Muscle layer of colon (tissue), 2 donors: ENCODE measurements around the gene GP1BB.

Experiments used
- H3K27ac ChIP-seq: one replicate; pipeline ENCODE4 v1.7.0; 2013; ENCODE audit warnings: low read depth, mild to moderate bottlenecking, low read length, moderate library complexity
- H3K27me3 ChIP-seq, 2 donors: one replicate each; pipeline ENCODE4 v1.7.0; 2013; ENCODE audit warnings: low read length in 2 of 2, mild to moderate bottlenecking in 2 of 2; ENCODE audit not compliant: insufficient read depth in 2 of 2, control insufficient read depth in 1 of 2
- H3K36me3 ChIP-seq: one replicate; pipeline ENCODE4 v1.7.0; 2013; ENCODE audit warnings: mild to moderate bottlenecking, low read length; ENCODE audit not compliant: insufficient read depth
- H3K4me1 ChIP-seq: one replicate; pipeline ENCODE4 v1.7.0; 2013; ENCODE audit warnings: mild to moderate bottlenecking, low read length; ENCODE audit not compliant: insufficient read depth
- H3K4me3 ChIP-seq, 2 donors: one replicate each; pipeline ENCODE4 v1.7.0; 2013; ENCODE audit warnings: low read length in 2 of 2, low read depth in 1 of 2, mild to moderate bottlenecking in 1 of 2, moderate library complexity in 1 of 2
- H3K9ac ChIP-seq: one replicate; pipeline ENCODE4 v1.7.0; 2013; ENCODE audit warnings: low read length
- H3K9me3 ChIP-seq: one replicate; pipeline ENCODE4 v1.7.0; 2013; ENCODE audit warnings: mild to moderate bottlenecking, low read length
- donor health status: abdominal sarcoma.
- donor health status: Adenocarcinoma of cecum.

The GP1BB gene

GRCh38 chr22:19733755-19734154, 10.4 kb downstream of the GP1BB start:
- H3K4me3 ChIP-seq: no peak overlapping the region
- no peaks in the 10 kb centered on the region for H3K9me3 ChIP-seq
- no peak overlapping the region for H3K9ac ChIP-seq
- no peaks in the 10 kb centered on the region for H3K36me3 ChIP-seq
- peaks cover 4% of the 10 kb centered on the region for H3K4me1 ChIP-seq
- H3K27me3 ChIP-seq: peaks cover 0 to 20% of the 10 kb centered on the region in 2 donors
- no peak overlapping the region for H3K27ac ChIP-seq

GRCh38 chr22:19734163-19734562, 10.8 kb downstream of the GP1BB start:
- no peak overlapping the region for H3K9ac ChIP-seq
- peaks cover 0 to 20% of the 10 kb centered on the region in 2 donors for H3K27me3 ChIP-seq
- no peak overlapping the region for H3K27ac ChIP-seq
- no peaks in the 10 kb centered on the region for H3K36me3 ChIP-seq
- H3K4me1 ChIP-seq: peaks cover 4% of the 10 kb centered on the region
- no peak overlapping the region for H3K4me3 ChIP-seq
- no peaks in the 10 kb centered on the region for H3K9me3 ChIP-seq

- peaks cover 0 to 20% of the 10 kb centered on the region in 2 donors for H3K27me3 ChIP-seq
- no peaks in the 10 kb centered on the region for H3K36me3 ChIP-seq
- H3K9ac ChIP-seq: no peak overlapping the region
- no peaks in the 10 kb centered on the region for H3K9me3 ChIP-seq
- H3K4me1 ChIP-seq: peaks cover 4% of the 10 kb centered on the region
- H3K4me3 ChIP-seq: no peak overlapping the region
- H3K27ac ChIP-seq: no peak overlapping the region
Measured at GRCh38 chr22:19734837-19735382, 11.6 kb downstream of the GP1BB start.

GRCh38 chr22:19735665-19736510, 12.5 kb downstream of the GP1BB start:
- no peaks in the 10 kb centered on the region for H3K36me3 ChIP-seq
- H3K9ac ChIP-seq: no peak overlapping the region
- no peaks in the 10 kb centered on the region for H3K9me3 ChIP-seq
- H3K27me3 ChIP-seq: peaks cover 0 to 16% of the 10 kb centered on the region in 2 donors
- no peak overlapping the region for H3K27ac ChIP-seq
- no peaks in the 10 kb centered on the region for H3K4me1 ChIP-seq
- no peak overlapping the region for H3K4me3 ChIP-seq

GRCh38 chr22:19737846-19738663, 14.7 kb downstream of the GP1BB start:
- no peak overlapping the region for H3K27ac ChIP-seq
- peaks cover 0 to 10% of the 10 kb centered on the region in 2 donors for H3K27me3 ChIP-seq
- no peak overlapping the region for H3K9ac ChIP-seq
- H3K9me3 ChIP-seq: no peaks in the 10 kb centered on the region
- H3K36me3 ChIP-seq: no peaks in the 10 kb centered on the region
- no peaks in the 10 kb centered on the region for H3K4me1 ChIP-seq
- H3K4me3 ChIP-seq: no peak overlapping the region

GRCh38 chr22:19738664-19739447, 15.5 kb downstream of the GP1BB start:
- Histone ChIP-seq H3K4me1 (no peaks in the 10 kb centered on the region), H3K4me3 (no peak overlapping the region), H3K36me3 (no peaks in the 10 kb centered on the region), H3K9ac (no peak overlapping the region), H3K9me3 (no peaks in the 10 kb centered on the region), H3K27me3 (peaks cover 0 to 10% of the 10 kb centered on the region in 2 donors), H3K27ac (no peak overlapping the region)

- no peak overlapping the region for H3K4me3 ChIP-seq
- H3K27me3 ChIP-seq: peaks cover 0 to 10% of the 10 kb centered on the region in 2 donors
- no peaks in the 10 kb centered on the region for H3K36me3 ChIP-seq
- no peaks in the 10 kb centered on the region for H3K4me1 ChIP-seq
- no peaks in the 10 kb centered on the region for H3K9me3 ChIP-seq
- H3K9ac ChIP-seq: no peak overlapping the region
- H3K27ac ChIP-seq: no peak overlapping the region
Measured at GRCh38 chr22:19739448-19739895, 16.1 kb downstream of the GP1BB start.

- H3K36me3 ChIP-seq: no peaks in the 10 kb centered on the region
- H3K4me1 ChIP-seq: no peaks in the 10 kb centered on the region
Measured at GRCh38 chr22:19739911-19740449, 16.6 kb downstream of the GP1BB start.

GRCh38 chr22:19740586-19740985, 17.2 kb downstream of the GP1BB start:
- Histone ChIP-seq H3K9ac (no peak overlapping the region), H3K4me3 (no peak overlapping the region), H3K36me3 (no peaks in the 10 kb centered on the region), H3K4me1 (no peaks in the 10 kb centered on the region), H3K27me3 (peaks cover 0 to 10% of the 10 kb centered on the region in 2 donors), H3K9me3 (no peaks in the 10 kb centered on the region), H3K27ac (no peak overlapping the region)

More at GRCh38 chr22:19739911-19740449, 16.6 kb downstream of the GP1BB start:
- Histone ChIP-seq H3K9ac (no peak overlapping the region), H3K4me3 (no peak overlapping the region), H3K27ac (no peak overlapping the region), H3K9me3 (no peaks in the 10 kb centered on the region), H3K27me3 (peaks cover 0 to 10% of the 10 kb centered on the region in 2 donors)

- H3K9me3 ChIP-seq: no peaks in the 10 kb centered on the region
- no peak overlapping the region for H3K4me3 ChIP-seq
- no peak overlapping the region for H3K9ac ChIP-seq
- H3K27me3 ChIP-seq: peaks cover 0 to 10% of the 10 kb centered on the region in 2 donors
- H3K4me1 ChIP-seq: no peaks in the 10 kb centered on the region
- no peak overlapping the region for H3K27ac ChIP-seq
- H3K36me3 ChIP-seq: no peaks in the 10 kb centered on the region
Measured at GRCh38 chr22:19741053-19741452, 17.7 kb downstream of the GP1BB start.
